ENCODE results near the gene N4BP3.
"Not testable (repeated sequence)": the region's sequence is repeated elsewhere in the genome, so short reads cannot be mapped to it uniquely, and the experiment has no call there.

N4BP3 gene

DNA sequence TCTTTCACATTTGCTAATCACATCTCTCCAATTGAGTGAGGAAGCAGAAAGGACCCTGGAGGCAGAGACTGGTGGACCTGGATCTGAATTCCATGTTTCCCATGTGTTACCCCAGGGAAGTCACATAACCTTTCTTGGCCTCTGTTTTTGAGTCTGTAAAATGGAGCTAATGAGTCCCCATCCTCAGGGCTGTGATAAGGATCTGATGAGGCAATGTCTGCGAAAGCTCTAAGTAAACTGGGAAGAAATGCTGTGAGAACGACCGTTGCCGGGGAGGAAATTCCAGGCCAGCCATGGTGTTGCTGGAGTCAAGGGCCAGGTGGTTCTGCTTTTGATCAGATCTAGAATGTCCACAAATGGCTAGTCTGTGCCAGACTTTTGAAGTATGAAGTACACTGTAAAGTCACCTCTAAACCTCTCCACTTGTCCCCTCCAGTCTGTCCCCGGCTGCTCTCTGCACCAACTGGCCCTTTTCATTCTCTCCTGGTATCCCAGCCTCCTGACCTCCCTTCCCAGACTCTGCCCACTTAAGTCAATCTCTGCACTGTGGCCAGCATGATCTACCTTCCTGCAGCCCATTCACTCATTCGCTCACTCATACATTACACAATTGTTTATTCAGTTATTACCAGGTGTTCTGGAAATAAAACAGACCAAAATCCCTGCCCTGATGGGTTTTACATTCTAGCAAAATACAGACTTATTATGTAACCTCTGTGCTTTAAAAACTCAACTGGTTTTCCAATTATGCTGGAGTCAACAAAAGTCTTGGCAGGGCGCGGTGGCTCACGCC is 32.5 kb upstream of the N4BP3 start:
- no peak overlapping the region for H3K27ac ChIP-seq (ENCODE audit: low read length)
- H3K9me3 ChIP-seq (ENCODE audit: insufficient read depth, low read depth, low read length) = no peaks in the 10 kb centered on the region
- H3K4me3 ChIP-seq (ENCODE audit: low read length) = no peak overlapping the region
- H3K36me3 ChIP-seq (ENCODE audit: insufficient read depth, low read depth, low read length) = no peaks in the 10 kb centered on the region
- H3K4me1 ChIP-seq (ENCODE audit: insufficient read depth, low read length) = no peaks in the 10 kb centered on the region; the same call in 1 of the 2 replicates
- no peak overlapping the region for H3K9ac ChIP-seq (ENCODE audit: low read depth, low read length)
- peaks cover 2% of the 10 kb centered on the region; the same call in 1 of the 2 replicates for H3K27me3 ChIP-seq (ENCODE audit: insufficient read depth, low read length)

DNA sequence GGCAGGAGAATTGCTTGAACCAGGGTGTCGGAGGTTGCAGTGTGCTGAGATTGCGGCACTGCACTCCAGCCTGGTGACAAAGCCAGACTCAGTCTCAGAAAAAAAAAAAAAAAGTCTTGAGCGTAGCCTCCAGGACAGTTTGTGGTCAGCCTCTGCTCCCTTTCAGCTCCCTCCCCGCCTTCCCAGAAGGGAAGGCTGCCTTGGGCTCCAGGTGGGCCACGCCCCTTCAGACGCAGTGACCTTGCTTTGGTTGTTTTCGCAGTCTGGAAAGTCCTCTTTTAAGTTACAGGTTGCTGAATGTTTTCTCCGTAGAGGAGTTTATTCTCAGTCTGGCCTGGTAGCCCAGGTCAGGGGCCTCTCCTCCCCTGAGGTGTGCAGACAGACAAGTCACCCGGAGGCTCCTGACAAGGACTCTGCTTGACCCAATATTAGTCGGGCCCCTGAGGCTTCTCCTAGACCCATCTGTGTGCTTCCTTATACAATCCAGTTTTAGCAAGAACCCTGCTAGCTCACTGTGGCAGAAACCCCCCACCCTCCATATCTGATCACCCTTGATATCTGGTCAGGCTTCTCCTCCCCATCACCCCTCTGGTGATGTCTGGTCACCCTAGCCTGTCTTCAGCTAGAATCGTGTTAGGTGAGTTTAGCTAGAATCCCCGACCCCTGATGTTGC is 31.6 kb upstream of the N4BP3 start:
- Histone ChIP-seq H3K9ac (ENCODE audit: low read depth, low read length) (no peak overlapping the region), H3K9me3 (ENCODE audit: insufficient read depth, low read depth, low read length) (no peaks in the 10 kb centered on the region), H3K27me3 (ENCODE audit: insufficient read depth, low read length) (no peaks in the 10 kb centered on the region), H3K36me3 (ENCODE audit: insufficient read depth, low read depth, low read length) (no peaks in the 10 kb centered on the region), H3K4me1 (ENCODE audit: insufficient read depth, low read length) (no peaks in the 10 kb centered on the region; the same call in 1 of the 2 replicates), H3K27ac (ENCODE audit: low read length) (no peak overlapping the region), H3K4me3 (ENCODE audit: low read length) (no peak overlapping the region)

DNA sequence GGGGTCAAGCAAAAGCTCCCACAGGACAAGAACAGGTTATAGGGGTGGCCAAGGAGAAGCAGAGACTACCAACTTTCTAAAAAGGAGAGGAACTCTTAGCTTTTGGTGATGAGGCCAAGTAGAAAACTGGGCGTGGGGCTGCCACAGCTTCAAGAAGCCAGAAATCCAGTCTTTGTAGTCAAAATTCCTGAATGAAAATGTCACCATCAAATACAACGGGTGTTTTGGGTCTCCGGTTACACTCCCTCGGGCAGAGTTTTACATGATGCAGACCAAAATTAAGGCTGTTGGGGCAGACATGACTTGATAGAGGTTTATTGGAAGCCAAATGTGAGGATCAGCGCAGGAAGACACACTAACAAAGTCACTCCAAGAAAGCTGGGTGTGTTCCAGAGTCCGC is 29.4 kb upstream of the N4BP3 start:
- no peaks in the 10 kb centered on the region for H3K9me3 ChIP-seq (ENCODE audit: insufficient read depth, low read depth, low read length)
- H3K9ac ChIP-seq (ENCODE audit: low read depth, low read length) = no peak overlapping the region
- no peak overlapping the region for H3K4me3 ChIP-seq (ENCODE audit: low read length)
- H3K27me3 ChIP-seq (ENCODE audit: insufficient read depth, low read length) = no peaks in the 10 kb centered on the region
- no peaks in the 10 kb centered on the region for H3K36me3 ChIP-seq (ENCODE audit: insufficient read depth, low read depth, low read length)
- no peak overlapping the region for H3K27ac ChIP-seq (ENCODE audit: low read length)
- H3K4me1 ChIP-seq (ENCODE audit: insufficient read depth, low read length) = no peaks in the 10 kb centered on the region; the same call in 1 of the 2 replicates

DNA sequence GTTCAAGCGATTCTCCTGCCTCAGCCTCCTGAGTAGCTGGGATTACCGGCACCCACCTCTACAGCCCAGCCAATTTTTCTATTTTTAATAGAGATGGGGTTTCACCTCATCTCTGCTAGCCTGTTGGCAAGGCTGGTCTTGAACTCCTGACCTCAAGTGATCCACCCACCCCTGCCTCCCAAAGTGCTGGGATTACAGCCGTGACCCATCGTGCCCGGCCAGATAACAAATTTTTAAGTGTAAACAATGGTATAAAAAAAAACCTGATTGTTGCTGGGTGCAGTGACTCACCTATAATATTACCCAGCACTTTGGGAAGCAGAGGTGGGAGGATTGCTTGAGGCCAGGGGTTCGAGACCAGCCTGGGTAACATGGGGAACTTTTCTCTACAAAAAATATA is 28.0 kb upstream of the N4BP3 start:
- H3K4me3 ChIP-seq (ENCODE audit: low read length) = no peak overlapping the region
- H3K4me1 ChIP-seq (ENCODE audit: insufficient read depth, low read length) = no peaks in the 10 kb centered on the region; the same call in 1 of the 2 replicates
- no peaks in the 10 kb centered on the region for H3K36me3 ChIP-seq (ENCODE audit: insufficient read depth, low read depth, low read length)
- no peaks in the 10 kb centered on the region for H3K9me3 ChIP-seq (ENCODE audit: insufficient read depth, low read depth, low read length)
- H3K27ac ChIP-seq (ENCODE audit: low read length) = no peak overlapping the region
- H3K27me3 ChIP-seq (ENCODE audit: insufficient read depth, low read length) = no peaks in the 10 kb centered on the region
- H3K9ac ChIP-seq (ENCODE audit: low read depth, low read length) = no peak overlapping the region

DNA sequence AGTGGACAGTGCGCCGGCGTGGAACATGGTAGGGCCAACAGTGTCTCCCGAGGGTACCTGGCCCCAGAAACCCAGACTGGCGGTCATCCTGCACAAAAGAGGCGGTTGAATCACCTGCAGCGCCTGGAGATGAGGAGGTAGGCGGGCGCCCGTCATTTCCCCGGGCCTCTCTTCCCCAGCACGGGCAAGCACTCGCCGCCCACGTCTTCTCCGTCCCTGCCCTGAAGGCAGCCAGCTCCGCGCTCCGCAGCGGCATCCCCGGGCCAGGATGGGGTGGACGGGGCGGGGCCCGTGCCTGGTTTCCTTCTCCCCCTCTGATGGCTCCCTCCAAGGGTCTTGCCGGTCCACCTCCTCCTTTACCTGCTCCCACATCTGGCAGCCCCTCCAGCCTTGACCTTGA is 27.1 kb upstream of the N4BP3 start:
- Histone ChIP-seq H3K4me3 (ENCODE audit: low read length) (no peak overlapping the region), H3K36me3 (ENCODE audit: insufficient read depth, low read depth, low read length) (no peaks in the 10 kb centered on the region), H3K9me3 (ENCODE audit: insufficient read depth, low read depth, low read length) (no peaks in the 10 kb centered on the region), H3K9ac (ENCODE audit: low read depth, low read length) (no peak overlapping the region), H3K4me1 (ENCODE audit: insufficient read depth, low read length) (no peaks in the 10 kb centered on the region; the same call in 1 of the 2 replicates), H3K27ac (ENCODE audit: low read length) (no peak overlapping the region), H3K27me3 (ENCODE audit: insufficient read depth, low read length) (no peaks in the 10 kb centered on the region)

DNA sequence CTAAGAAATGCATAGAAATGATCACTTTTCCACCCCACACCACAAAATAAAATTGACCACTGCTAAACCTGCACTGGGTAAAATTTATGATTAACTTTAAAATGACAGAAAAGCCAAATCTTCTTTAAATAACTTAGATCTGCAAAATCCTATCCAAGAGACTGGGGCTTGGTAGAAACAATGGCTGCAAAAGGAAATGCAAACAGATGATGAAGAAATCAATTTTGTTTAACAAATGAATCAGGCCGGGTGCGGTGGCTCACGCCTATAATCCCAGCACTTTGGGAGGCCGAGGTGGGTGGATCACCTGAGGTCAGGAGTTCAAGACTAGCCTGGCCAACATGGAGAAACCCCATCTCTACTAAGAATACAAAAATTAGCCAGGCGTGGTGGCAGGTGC is 26.1 kb upstream of the N4BP3 start:
- not testable (repeated sequence) for H3K27me3 ChIP-seq (ENCODE audit: insufficient read depth, low read length); H3K4me3 ChIP-seq (ENCODE audit: low read length); H3K36me3 ChIP-seq (ENCODE audit: insufficient read depth, low read depth, low read length); H3K9ac ChIP-seq (ENCODE audit: low read depth, low read length); H3K27ac ChIP-seq (ENCODE audit: low read length); H3K9me3 ChIP-seq (ENCODE audit: insufficient read depth, low read depth, low read length); H3K4me1 ChIP-seq (ENCODE audit: insufficient read depth, low read length)

DNA sequence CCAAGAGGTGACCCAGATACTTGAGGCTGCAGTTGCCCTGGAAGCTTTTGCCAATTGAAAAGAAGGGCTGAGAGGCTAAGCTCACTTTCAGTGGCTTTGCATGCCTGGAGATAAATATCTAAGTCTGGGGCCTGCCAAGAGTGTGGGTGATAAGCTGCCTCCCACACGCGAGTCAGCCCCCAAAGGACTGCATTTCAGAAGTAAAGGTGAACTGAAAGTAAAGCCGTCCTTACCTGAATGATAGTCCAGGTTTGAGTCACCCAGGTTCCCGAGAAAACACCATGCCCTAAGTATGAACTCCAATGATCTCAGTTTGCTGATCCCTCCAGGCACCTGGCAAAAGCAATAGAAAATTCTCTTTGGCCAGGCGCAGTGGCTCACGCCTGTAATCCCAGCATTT is 22.5 kb upstream of the N4BP3 start:
- H3K4me1 ChIP-seq (ENCODE audit: insufficient read depth, low read length) = no peaks in the 10 kb centered on the region

DNA sequence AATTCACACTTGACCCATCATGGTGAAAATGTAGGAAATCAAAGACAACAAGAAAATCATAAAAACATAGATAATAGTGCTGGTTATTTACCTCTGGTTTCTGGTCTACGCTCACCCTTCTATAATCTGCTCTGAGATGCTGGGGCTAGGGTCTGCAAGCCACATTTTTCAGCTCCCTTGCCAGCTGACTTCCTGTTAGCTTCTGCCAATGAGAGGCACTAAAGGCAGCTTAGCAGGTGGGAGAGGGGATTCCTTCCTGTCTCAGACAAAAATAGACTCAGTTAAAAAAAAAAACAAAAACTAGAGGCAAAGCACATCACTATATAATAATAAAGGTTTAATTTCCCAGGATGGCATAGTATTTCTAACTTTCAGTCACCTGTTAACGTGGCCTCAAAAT is 20.2 kb upstream of the N4BP3 start:
- Histone ChIP-seq H3K4me1 (ENCODE audit: insufficient read depth, low read length) (no peaks in the 10 kb centered on the region), H3K27me3 (ENCODE audit: insufficient read depth, low read length) (no peaks in the 10 kb centered on the region), H3K9me3 (ENCODE audit: insufficient read depth, low read depth, low read length) (no peaks in the 10 kb centered on the region), H3K9ac (ENCODE audit: low read depth, low read length) (no peak overlapping the region), H3K4me3 (ENCODE audit: low read length) (no peak overlapping the region), H3K27ac (ENCODE audit: low read length) (no peak overlapping the region), H3K36me3 (ENCODE audit: insufficient read depth, low read depth, low read length) (no peaks in the 10 kb centered on the region)

More for the DNA sequence above, 22.5 kb upstream of the N4BP3 start:
- Histone ChIP-seq H3K27me3 (ENCODE audit: insufficient read depth, low read length) (no peaks in the 10 kb centered on the region), H3K9ac (ENCODE audit: low read depth, low read length) (no peak overlapping the region), H3K9me3 (ENCODE audit: insufficient read depth, low read depth, low read length) (no peaks in the 10 kb centered on the region), H3K27ac (ENCODE audit: low read length) (no peak overlapping the region), H3K36me3 (ENCODE audit: insufficient read depth, low read depth, low read length) (no peaks in the 10 kb centered on the region), H3K4me3 (ENCODE audit: low read length) (no peak overlapping the region)

DNA sequence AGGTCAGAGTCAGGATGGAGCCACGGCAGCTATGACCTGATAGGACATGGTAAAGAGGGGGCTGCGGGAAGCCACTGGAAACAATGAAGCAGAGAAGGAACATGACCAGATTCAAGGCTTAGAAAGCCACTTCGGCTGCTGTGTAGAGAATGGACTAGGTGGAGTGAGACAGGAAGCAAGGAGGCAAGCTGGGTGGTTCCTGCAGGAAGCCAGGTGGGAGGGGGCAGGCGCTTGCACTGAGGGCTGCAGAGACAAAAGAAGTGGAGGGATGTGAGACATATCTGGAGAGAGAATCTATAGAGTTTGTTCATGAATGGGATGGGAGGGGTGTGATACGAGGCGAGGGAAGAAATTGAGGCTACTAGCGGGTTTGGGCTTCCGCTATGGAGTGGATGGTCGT is 19.0 kb upstream of the N4BP3 start:
- no peak overlapping the region for H3K4me3 ChIP-seq (ENCODE audit: low read length)
- H3K4me1 ChIP-seq (ENCODE audit: insufficient read depth, low read length) = no peaks in the 10 kb centered on the region
- no peaks in the 10 kb centered on the region for H3K36me3 ChIP-seq (ENCODE audit: insufficient read depth, low read depth, low read length)
- H3K27ac ChIP-seq (ENCODE audit: low read length) = no peak overlapping the region
- no peaks in the 10 kb centered on the region for H3K9me3 ChIP-seq (ENCODE audit: insufficient read depth, low read depth, low read length)
- no peaks in the 10 kb centered on the region for H3K27me3 ChIP-seq (ENCODE audit: insufficient read depth, low read length)
- no peak overlapping the region for H3K9ac ChIP-seq (ENCODE audit: low read depth, low read length)

DNA sequence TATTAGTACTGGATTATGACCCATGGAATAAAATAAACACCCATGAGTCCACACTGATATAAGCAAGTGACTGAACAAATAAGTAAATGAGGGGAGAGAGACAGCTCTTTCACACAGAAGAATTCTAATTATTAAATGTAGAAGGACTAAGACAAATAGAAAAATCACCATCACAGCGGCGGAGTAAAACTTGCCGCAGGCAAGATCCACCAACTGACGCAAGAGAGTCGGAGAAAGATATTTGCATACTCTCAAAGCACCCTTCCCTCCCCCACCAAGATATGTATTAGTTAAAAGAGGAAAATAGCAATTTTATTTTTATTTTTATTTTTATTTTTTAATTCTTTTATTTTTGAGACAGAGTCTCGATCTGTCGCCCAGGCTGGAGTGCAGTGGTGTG is 14.6 kb upstream of the N4BP3 start:
- H3K4me3 ChIP-seq (ENCODE audit: low read length) = no peak overlapping the region
- H3K9ac ChIP-seq (ENCODE audit: low read depth, low read length) = no peak overlapping the region
- no peak overlapping the region for H3K27ac ChIP-seq (ENCODE audit: low read length)
- no peaks in the 10 kb centered on the region for H3K36me3 ChIP-seq (ENCODE audit: insufficient read depth, low read depth, low read length)
- H3K9me3 ChIP-seq (ENCODE audit: insufficient read depth, low read depth, low read length) = no peaks in the 10 kb centered on the region
- no peaks in the 10 kb centered on the region for H3K4me1 ChIP-seq (ENCODE audit: insufficient read depth, low read length)
- no peaks in the 10 kb centered on the region for H3K27me3 ChIP-seq (ENCODE audit: insufficient read depth, low read length)

DNA sequence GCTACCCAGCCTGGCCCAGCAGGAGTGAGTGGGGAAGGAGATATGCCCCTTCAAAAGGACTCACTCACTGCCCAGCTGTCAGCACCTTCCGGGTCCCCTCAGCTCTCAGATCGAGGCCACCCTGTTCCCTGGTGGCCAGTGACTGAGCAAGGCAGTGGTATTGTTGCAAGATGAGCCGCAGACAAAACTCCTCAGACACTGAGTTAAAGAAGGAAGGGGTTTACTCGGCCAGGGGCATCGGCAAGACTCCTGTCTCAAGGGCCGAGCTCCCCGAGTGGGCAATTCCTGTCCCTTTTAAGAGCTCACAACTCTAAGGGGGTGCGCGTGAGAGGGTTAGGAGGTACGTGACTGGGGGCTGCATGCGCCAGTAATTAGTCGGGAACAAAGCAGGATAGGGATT is 9.7 kb upstream of the N4BP3 start:
- H3K4me3 ChIP-seq (ENCODE audit: low read length) = no peak overlapping the region
- no peaks in the 10 kb centered on the region for H3K9me3 ChIP-seq (ENCODE audit: insufficient read depth, low read depth, low read length)
- no peak overlapping the region for H3K9ac ChIP-seq (ENCODE audit: low read depth, low read length)
- H3K27me3 ChIP-seq (ENCODE audit: insufficient read depth, low read length) = no peaks in the 10 kb centered on the region
- H3K27ac ChIP-seq (ENCODE audit: low read length) = no peak overlapping the region
- H3K36me3 ChIP-seq (ENCODE audit: insufficient read depth, low read depth, low read length) = no peaks in the 10 kb centered on the region
- H3K4me1 ChIP-seq (ENCODE audit: insufficient read depth, low read length) = no peaks in the 10 kb centered on the region

DNA sequence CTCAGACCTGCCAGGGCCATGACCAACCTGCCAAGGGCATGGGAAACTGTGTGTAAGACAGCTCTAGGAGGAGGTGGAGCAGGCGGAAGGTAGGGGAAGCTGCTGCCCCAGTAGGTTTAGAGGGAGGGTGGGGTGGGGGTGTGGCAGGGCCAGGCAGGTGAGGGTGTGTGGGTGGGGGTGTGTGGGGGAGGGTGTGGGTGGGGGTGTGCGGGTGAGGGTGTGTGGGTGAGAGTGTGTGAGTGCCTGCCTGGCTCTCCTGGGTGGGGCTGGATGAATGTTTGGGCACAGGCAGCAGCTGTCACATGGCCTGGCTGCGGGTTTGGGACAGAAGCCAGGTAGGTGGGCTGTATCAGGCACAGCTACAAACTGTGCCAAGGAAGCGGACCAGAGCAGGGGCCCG is 8.8 kb upstream of the N4BP3 start:
- Histone ChIP-seq H3K36me3 (ENCODE audit: insufficient read depth, low read depth, low read length) (no peaks in the 10 kb centered on the region), H3K4me1 (ENCODE audit: insufficient read depth, low read length) (no peaks in the 10 kb centered on the region), H3K4me3 (ENCODE audit: low read length) (no peak overlapping the region), H3K9me3 (ENCODE audit: insufficient read depth, low read depth, low read length) (no peaks in the 10 kb centered on the region), H3K27me3 (ENCODE audit: insufficient read depth, low read length) (no peaks in the 10 kb centered on the region), H3K27ac (ENCODE audit: low read length) (no peak overlapping the region), H3K9ac (ENCODE audit: low read depth, low read length) (no peak overlapping the region)

Measured in iPS-20b (cell line).